ENCODE results near the gene ZBTB40.

Gene ZBTB40, protein sequence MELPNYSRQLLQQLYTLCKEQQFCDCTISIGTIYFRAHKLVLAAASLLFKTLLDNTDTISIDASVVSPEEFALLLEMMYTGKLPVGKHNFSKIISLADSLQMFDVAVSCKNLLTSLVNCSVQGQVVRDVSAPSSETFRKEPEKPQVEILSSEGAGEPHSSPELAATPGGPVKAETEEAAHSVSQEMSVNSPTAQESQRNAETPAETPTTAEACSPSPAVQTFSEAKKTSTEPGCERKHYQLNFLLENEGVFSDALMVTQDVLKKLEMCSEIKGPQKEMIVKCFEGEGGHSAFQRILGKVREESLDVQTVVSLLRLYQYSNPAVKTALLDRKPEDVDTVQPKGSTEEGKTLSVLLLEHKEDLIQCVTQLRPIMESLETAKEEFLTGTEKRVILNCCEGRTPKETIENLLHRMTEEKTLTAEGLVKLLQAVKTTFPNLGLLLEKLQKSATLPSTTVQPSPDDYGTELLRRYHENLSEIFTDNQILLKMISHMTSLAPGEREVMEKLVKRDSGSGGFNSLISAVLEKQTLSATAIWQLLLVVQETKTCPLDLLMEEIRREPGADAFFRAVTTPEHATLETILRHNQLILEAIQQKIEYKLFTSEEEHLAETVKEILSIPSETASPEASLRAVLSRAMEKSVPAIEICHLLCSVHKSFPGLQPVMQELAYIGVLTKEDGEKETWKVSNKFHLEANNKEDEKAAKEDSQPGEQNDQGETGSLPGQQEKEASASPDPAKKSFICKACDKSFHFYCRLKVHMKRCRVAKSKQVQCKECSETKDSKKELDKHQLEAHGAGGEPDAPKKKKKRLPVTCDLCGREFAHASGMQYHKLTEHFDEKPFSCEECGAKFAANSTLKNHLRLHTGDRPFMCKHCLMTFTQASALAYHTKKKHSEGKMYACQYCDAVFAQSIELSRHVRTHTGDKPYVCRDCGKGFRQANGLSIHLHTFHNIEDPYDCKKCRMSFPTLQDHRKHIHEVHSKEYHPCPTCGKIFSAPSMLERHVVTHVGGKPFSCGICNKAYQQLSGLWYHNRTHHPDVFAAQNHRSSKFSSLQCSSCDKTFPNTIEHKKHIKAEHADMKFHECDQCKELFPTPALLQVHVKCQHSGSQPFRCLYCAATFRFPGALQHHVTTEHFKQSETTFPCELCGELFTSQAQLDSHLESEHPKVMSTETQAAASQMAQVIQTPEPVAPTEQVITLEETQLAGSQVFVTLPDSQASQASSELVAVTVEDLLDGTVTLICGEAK

DNA sequence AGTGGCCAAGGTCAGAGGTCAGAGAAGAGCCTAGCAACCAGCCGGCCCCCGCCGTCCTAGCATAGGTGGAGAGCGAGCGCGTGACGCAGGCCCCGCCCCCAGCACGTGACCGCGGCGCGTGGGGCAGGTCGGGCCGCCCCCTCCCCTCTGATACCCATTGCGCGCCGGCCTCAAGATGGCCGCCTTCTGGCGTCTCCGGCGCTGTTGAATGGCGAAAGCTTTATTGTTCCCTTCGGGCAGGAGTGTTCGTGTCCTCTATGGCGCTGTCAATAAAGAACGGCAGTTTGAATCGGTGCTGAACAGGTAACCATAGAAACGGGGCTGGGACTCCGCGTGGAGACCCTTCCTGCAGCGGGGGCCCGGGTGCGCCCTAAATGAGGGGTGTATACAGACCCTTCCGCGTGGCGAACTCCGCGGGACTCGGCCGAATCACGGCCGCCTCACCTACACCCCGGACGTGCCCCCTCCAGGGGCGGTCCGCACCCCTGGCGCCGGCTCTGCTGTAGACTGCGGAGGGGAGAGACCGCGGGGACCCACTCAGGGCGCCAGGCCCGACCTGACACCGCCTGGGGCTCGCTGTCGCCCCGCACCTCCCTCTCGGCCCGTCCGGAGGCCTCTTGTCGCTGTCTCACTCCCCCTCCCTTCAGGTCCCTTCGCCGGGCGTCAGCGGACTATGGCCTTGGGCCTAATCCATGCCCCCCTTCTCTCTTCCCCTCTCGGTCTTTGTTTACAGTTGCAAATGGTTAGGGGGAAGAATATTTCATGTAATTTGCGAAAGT is at the start of gene ZBTB40:
Gene ZBTB40, plus strand, starts transcription at position 150 of the 779 bp plus-strand sequence. CDS start 38,098 bp downstream, outside the sequence.
- H3K4me3 ChIP-seq (ENCODE audit: low read depth, low read length), result peak within 1 kb of the TSS; percentile 89
- TF ChIP-seq, protein P1, sequence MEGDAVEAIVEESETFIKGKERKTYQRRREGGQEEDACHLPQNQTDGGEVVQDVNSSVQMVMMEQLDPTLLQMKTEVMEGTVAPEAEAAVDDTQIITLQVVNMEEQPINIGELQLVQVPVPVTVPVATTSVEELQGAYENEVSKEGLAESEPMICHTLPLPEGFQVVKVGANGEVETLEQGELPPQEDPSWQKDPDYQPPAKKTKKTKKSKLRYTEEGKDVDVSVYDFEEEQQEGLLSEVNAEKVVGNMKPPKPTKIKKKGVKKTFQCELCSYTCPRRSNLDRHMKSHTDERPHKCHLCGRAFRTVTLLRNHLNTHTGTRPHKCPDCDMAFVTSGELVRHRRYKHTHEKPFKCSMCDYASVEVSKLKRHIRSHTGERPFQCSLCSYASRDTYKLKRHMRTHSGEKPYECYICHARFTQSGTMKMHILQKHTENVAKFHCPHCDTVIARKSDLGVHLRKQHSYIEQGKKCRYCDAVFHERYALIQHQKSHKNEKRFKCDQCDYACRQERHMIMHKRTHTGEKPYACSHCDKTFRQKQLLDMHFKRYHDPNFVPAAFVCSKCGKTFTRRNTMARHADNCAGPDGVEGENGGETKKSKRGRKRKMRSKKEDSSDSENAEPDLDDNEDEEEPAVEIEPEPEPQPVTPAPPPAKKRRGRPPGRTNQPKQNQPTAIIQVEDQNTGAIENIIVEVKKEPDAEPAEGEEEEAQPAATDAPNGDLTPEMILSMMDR (IDR thresholded peaks at IDR 0.05; ENCODE audit: low read depth, low read length), result no peak

DNA sequence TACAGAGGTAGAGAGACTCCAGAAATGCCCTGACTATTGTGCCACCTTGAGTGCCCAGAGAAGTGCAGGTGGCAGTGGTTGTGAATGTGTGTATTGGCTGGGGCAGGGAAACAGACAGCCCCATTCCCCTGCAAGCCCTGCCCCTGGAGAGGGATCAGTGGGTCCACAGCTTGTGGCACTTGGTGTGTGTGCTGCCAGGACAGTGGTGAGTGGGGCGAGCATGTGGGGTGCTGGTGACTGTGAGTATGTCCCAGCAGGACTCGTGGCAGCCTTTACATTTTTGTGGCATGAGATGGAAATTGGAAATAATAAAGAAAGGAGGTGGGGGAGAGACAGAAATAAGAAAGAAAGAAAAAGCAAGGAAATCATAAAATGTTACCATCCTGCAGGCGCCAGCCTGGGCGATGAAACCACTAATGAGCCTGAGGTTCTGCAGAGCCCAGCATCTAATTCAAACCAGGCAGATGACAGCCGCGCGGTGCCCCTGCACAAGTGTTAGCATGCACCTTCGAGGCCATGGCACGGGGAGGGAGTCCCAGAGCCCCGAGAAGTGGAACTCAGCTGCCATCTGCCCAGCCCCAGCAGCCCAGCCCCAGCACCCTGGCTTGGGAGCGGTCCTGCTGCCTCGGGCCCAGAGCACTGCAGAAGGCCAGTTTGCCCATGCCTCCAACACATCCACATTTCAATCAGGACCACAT is 49.1 kb upstream of the ZBTB40 start:
- H3K4me3 ChIP-seq (ENCODE audit: low read depth, low read length), result no peak overlapping the region
- TF ChIP-seq, protein P1 (IDR thresholded peaks at IDR 0.05; ENCODE audit: low read depth, low read length), result no peak

DNA sequence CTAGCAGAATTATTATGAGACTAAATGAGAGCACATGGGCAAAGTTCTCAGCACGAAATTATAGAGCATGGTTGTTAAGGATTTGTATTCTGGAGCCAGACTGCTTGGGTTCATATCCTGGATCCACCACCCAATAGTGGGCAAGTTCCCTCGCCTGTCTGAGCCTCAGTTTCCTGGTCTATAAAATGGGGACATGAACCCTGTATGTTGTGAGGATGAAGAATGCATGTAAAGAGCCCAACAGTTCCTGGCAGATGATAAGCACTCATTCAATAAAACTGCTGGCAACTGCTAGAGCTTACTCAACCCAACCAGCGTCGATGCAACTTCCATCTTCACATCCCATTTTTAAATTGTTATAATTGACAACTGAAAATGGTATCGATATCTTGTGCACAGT is 47.2 kb upstream of the ZBTB40 start:
- TF ChIP-seq, protein P1 (IDR thresholded peaks at IDR 0.05; ENCODE audit: low read depth, low read length), result no peak
- H3K4me3 ChIP-seq (ENCODE audit: low read depth, low read length), result no peak overlapping the region

DNA sequence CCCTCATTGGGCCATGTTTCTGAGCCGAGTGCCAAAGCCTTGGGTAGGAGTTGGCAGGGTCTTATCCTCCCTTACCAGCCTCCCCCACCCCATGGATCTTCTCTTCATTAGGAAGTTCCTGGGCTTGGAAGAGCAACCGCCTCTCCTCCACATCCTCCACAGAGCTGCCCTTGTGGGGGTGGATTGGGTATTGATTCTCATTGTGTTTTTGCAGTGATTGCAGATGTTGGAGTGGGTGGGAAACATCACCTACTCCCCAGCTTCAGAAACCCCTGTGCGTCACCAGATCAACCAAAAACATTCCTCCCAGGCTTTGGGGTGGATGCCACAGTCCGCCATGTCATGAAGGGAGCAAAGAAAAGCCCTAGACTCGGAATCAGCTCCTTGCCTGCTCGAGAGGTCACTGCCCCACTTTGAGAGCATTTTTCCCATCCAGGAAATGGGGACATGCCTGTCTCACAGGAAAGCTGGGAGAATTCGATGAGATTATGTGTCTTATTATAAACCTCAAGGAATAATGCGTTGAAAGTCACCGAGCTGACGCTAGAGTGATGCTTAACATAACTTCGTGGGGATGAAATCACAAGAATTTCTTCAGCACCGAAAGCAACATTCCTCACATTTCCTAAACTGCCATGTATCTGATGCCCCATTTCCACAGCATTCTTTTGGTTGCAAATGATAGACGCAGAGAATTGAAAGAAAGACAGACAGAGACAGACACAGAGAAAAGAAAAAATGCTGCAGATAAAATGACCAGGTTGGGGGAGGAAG is 44.7 kb upstream of the ZBTB40 start:
- no peak overlapping the region for H3K4me3 ChIP-seq (ENCODE audit: low read depth, low read length)
- TF ChIP-seq, protein P1 (IDR thresholded peaks at IDR 0.05; ENCODE audit: low read depth, low read length), result no peak

DNA sequence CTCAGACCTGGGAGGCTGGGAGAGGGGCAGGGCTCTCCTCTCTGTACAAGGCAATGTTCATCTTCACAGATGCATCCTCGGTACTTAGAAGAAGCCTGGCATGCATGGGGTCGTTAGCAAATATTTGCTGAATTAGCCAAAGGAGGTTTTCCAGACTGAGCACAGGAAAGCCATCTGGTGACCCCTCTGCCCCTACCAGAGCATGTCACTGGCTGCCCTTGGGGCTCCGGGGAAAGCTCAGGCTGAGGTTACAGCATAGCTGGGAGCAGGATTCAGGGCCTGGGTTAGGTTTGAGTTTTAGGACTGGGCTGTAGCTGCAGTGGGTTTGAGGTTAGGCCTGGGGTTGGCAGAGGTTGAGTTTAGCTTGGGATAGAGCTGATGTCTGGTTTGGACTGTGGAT is 43.4 kb upstream of the ZBTB40 start:
- TF ChIP-seq, protein P1 (IDR thresholded peaks at IDR 0.05; ENCODE audit: low read depth, low read length), result no peak
- H3K4me3 ChIP-seq (ENCODE audit: low read depth, low read length), result no peak overlapping the region
